Measurements from ENCODE around the gene SCT.

The SCT gene

DNA sequence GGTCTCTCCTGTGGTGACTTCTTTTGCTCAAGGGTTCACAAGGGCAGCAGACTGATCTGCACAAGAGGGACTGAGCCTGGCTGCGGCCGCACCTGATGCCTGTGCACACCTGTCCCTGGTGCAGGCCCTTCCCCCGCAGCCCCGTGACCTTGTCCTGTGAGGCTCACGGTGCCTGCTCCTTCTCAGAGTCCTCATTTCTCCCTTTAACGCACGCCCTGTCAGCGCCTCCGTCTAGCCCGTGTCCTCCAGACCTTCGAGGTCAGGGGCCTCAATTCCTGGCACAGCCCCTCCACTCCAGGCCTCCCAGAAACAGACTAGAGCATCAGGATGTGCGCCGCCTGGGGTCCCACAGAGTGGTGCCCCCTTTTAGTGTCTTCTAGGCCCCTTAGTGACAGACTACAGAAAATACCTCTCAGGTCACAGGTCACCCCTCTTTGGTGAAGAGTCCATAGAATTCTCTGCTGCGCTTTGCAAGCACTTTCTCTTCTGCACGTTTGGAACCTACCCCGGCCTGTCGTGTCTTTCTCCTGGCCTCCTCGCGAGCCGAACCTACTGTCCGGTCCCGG lies 9.0 kb upstream of the SCT start (continued):
- TF ChIP-seq, protein P1, sequence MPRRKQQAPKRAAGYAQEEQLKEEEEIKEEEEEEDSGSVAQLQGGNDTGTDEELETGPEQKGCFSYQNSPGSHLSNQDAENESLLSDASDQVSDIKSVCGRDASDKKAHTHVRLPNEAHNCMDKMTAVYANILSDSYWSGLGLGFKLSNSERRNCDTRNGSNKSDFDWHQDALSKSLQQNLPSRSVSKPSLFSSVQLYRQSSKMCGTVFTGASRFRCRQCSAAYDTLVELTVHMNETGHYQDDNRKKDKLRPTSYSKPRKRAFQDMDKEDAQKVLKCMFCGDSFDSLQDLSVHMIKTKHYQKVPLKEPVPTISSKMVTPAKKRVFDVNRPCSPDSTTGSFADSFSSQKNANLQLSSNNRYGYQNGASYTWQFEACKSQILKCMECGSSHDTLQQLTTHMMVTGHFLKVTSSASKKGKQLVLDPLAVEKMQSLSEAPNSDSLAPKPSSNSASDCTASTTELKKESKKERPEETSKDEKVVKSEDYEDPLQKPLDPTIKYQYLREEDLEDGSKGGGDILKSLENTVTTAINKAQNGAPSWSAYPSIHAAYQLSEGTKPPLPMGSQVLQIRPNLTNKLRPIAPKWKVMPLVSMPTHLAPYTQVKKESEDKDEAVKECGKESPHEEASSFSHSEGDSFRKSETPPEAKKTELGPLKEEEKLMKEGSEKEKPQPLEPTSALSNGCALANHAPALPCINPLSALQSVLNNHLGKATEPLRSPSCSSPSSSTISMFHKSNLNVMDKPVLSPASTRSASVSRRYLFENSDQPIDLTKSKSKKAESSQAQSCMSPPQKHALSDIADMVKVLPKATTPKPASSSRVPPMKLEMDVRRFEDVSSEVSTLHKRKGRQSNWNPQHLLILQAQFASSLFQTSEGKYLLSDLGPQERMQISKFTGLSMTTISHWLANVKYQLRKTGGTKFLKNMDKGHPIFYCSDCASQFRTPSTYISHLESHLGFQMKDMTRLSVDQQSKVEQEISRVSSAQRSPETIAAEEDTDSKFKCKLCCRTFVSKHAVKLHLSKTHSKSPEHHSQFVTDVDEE (CRISPR knock-in tag; IDR thresholded peaks at IDR 0.05) = no peak
- no peak for TF ChIP-seq ARNTL (CRISPR knock-in tag; IDR thresholded peaks at IDR 0.05; ENCODE audit: borderline replicate concordance, low read depth)

GRCh38 chr11:630871-631270 lies 3.9 kb upstream of the SCT start:
- ATAC-seq = no peak
- TF ChIP-seq PPARA (CRISPR knock-in tag; IDR thresholded peaks at IDR 0.05; ENCODE audit: borderline replicate concordance) = no peak
- no peak for TF ChIP-seq POU6F1 (CRISPR knock-in tag; IDR thresholded peaks at IDR 0.05; ENCODE audit: borderline replicate concordance, low read depth)
- TF ChIP-seq ZNF70 (CRISPR knock-in tag; IDR thresholded peaks at IDR 0.05) = no peak
- no peak for TF ChIP-seq ZFP3 (CRISPR knock-in tag; IDR thresholded peaks at IDR 0.05)
- no peak for TF ChIP-seq OSR1 (CRISPR knock-in tag; IDR thresholded peaks at IDR 0.05)
- TF ChIP-seq ISL1 (CRISPR knock-in tag; IDR thresholded peaks at IDR 0.05) = no peak
- no peak for TF ChIP-seq RARB (CRISPR knock-in tag; IDR thresholded peaks at IDR 0.05)
- no peak for TF ChIP-seq GLIS3 (CRISPR knock-in tag; IDR thresholded peaks at IDR 0.05)
- TF ChIP-seq ZNF8 (CRISPR knock-in tag; IDR thresholded peaks at IDR 0.05) = no peak
- TF ChIP-seq ZC3H10 (CRISPR knock-in tag; IDR thresholded peaks at IDR 0.05) = no peak
- no peak for TF ChIP-seq CSDC2 (CRISPR knock-in tag; IDR thresholded peaks at IDR 0.05)
- TF ChIP-seq BACH2 (CRISPR knock-in tag; IDR thresholded peaks at IDR 0.05; ENCODE audit: borderline replicate concordance) = no peak
- no peak for TF ChIP-seq ARNTL (CRISPR knock-in tag; IDR thresholded peaks at IDR 0.05; ENCODE audit: borderline replicate concordance, low read depth)

DNA sequence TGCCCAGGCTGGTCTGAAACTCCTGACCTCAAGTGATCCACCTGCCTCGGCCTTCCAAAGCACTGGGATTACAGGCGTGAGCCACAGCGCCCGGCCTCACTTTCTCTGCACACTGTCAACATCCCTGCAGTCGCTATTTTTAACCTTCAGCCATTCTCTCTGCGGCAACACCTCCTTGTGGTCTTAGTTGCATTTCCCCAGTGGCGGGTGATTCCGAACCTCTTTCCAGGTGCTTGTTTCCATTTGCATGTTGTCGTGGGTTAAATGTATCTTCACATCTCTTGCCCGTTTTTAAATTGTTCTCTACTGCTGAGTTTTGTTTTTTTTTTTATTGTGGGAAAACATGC lies 2.2 kb upstream of the SCT start:
- ATAC-seq = no peak

More for the DNA sequence above, 2.2 kb upstream of the SCT start:
- TF ChIP-seq ZFP3 (CRISPR knock-in tag; IDR thresholded peaks at IDR 0.05) = no peak
- TF ChIP-seq ARNTL (CRISPR knock-in tag; IDR thresholded peaks at IDR 0.05; ENCODE audit: borderline replicate concordance, low read depth) = no peak
- TF ChIP-seq CSRNP3 (CRISPR knock-in tag; IDR thresholded peaks at IDR 0.05) = no peak
- TF ChIP-seq BACH2 (CRISPR knock-in tag; IDR thresholded peaks at IDR 0.05; ENCODE audit: borderline replicate concordance) = no peak
- TF ChIP-seq ESRRG (CRISPR knock-in tag; IDR thresholded peaks at IDR 0.05) = no peak
- no peak for TF ChIP-seq GLIS3 (CRISPR knock-in tag; IDR thresholded peaks at IDR 0.05)
- no peak for TF ChIP-seq ZNF8 (CRISPR knock-in tag; IDR thresholded peaks at IDR 0.05)
- no peak for TF ChIP-seq ISL1 (CRISPR knock-in tag; IDR thresholded peaks at IDR 0.05)
- no peak for TF ChIP-seq SNAI2 (CRISPR knock-in tag; IDR thresholded peaks at IDR 0.05)
- no peak for TF ChIP-seq ZFP30 (CRISPR knock-in tag; IDR thresholded peaks at IDR 0.05)
- TF ChIP-seq, protein P2, sequence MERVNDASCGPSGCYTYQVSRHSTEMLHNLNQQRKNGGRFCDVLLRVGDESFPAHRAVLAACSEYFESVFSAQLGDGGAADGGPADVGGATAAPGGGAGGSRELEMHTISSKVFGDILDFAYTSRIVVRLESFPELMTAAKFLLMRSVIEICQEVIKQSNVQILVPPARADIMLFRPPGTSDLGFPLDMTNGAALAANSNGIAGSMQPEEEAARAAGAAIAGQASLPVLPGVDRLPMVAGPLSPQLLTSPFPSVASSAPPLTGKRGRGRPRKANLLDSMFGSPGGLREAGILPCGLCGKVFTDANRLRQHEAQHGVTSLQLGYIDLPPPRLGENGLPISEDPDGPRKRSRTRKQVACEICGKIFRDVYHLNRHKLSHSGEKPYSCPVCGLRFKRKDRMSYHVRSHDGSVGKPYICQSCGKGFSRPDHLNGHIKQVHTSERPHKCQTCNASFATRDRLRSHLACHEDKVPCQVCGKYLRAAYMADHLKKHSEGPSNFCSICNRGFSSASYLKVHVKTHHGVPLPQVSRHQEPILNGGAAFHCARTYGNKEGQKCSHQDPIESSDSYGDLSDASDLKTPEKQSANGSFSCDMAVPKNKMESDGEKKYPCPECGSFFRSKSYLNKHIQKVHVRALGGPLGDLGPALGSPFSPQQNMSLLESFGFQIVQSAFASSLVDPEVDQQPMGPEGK (CRISPR knock-in tag; IDR thresholded peaks at IDR 0.05; ENCODE audit: borderline replicate concordance) = no peak
- TF ChIP-seq CSDC2 (CRISPR knock-in tag; IDR thresholded peaks at IDR 0.05) = no peak
- no peak for TF ChIP-seq TCF4 (CRISPR knock-in tag; IDR thresholded peaks at IDR 0.05; ENCODE audit: borderline replicate concordance)
- no peak for TF ChIP-seq ZNF565 (CRISPR knock-in tag; conservative IDR thresholded peaks at IDR 0.05; ENCODE audit: low read depth)
- no peak for TF ChIP-seq RARB (CRISPR knock-in tag; IDR thresholded peaks at IDR 0.05)

Data from SK-N-SH treated with all-trans-retinoic acid at 6 μM for 48 hours (cell line).